Esophagus squamous epithelium (tissue), 5 donors: ENCODE measurements around the gene NECTIN1. TPM values are rescaled to one million over a fixed set of nuclear protein-coding genes. Genes with fewer than 3 reads are reported as not detected.

Experiments
- DNase-seq: peaks from one replicate; lab custom pipeline; 2025; lab: John Stamatoyannopoulos, UW
- H3K27ac ChIP-seq, 4 donors: fragments of 200-600 bp; sonication (generic); one replicate each; pipeline ENCODE4 v1.5.1; 2016 to 2019; ENCODE audit warnings: mild to moderate bottlenecking in 1 of 4
- H3K27me3 ChIP-seq, 4 donors: fragments of 200-600 bp; sonication (generic); 1 replicate in 3 of 4; 2 replicates in 1 of 4; pipeline versions ENCODE4 v1.5.1 to v1.6.0; 2017 to 2021; ENCODE audit warnings: antibody characterized with exemption in 1 of 4
- H3K36me3 ChIP-seq, 3 donors: fragments of 200-600 bp; sonication (generic); one replicate each; pipeline ENCODE4 v1.5.1; 2016 to 2019
- H3K4me1 ChIP-seq, 3 donors: fragments of 200-600 bp; sonication (generic); one replicate each; pipeline ENCODE4 v1.5.1; 2017 to 2019
- H3K4me3 ChIP-seq, 4 donors: fragments of 200-600 bp; sonication (generic); 1 replicate in 3 of 4; 2 replicates in 1 of 4; pipeline ENCODE4 v1.5.1; 2016 to 2019; ENCODE audit warnings: mild to moderate bottlenecking in 2 of 4, moderate library complexity in 1 of 4
- H3K9me3 ChIP-seq, 3 donors: fragments of 200-600 bp; sonication (generic); one replicate each; pipeline ENCODE4 v1.5.1; 2016 to 2019
- POLR2A ChIP-seq, 4 donors: fragments of 450-650 bp; IDR thresholded peaks; one replicate each; pipeline ENCODE4 v1.6.1; 2017; ENCODE audit warnings: antibody characterized with exemption in 4 of 4, mild to moderate bottlenecking in 4 of 4, moderate library complexity in 3 of 4
- WGBS, 2 donors: methylation state at CpG; one replicate each; pipeline ENCODE4 v1.1.5; 2018; 5-methylcytosine and 5-hydroxymethylcytosine counted together
- intact Hi-C: fragments of 100-400 bp; cut with DNase I; formaldehyde crosslinking; loops from one replicate; pipeline ENCODE4 v1.15.0; 2022
- total RNA-seq, 4 donors: library from RNA; depleted of rRNA; stranded (reverse); fragments of >200 nt; gene quantifications; one replicate each; pipeline ENCODE4 v1.1.0, GENCODE V29; 2016
- TF ChIP-seq, protein P1 (sequence below), 6 experiments: fragments of 450-650 bp in 4 of 6; fragments of 200-600 bp in 2 of 6; sonication (generic) in 2 of 6; IDR thresholded peaks; one replicate each; pipeline ENCODE4 v1.5.1; 2016 to 2019; ENCODE audit warnings: antibody characterized with exemption in 6 of 6, mild to moderate bottlenecking in 4 of 6, moderate library complexity in 4 of 6
- donor health status: DM: yes; HTN: yes; CAD: no.

NECTIN1 gene
- total RNA-seq, 4 donors from 2014 or later, result 72.5 to 163 (median 117) TPM

DNA sequence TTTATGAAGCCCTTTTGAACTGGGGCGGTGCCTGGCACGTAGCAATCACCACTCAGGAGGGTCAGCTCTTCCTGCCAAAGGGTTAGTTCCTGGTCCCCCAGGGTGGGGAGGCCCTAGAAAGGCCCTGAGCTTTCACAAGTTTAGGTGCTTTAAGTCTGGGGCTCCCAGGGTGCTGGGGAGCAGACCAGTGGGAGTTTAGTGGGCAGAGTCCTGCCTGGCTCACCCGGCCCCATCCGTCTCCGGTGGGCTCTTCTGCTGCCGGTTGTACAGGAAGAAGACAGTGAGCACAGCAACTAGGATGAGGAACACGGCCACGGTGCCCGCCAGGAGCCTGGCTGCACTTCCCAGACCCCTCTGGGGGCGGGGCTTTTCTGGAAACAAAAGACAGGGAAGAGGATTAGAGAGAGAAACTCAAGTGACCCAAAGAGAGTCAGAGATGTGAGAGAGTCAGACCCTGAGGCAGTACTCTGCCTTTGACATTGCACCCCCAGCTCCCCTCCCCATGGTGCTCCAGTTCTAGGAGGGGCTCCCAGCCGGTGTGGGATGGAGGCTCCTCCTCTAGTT lies 89.3 kb downstream of the NECTIN1 start:
- peaks cover 0 to 5% (median 0%) of the 10 kb centered on the region in 3 donors for H3K4me1 ChIP-seq
- no peaks in the 10 kb centered on the region for H3K36me3 ChIP-seq
- no peaks in the 10 kb centered on the region for H3K9me3 ChIP-seq
- intact Hi-C loops, result loop anchor here (10.0 kb wide), 1 partner anchor 145 kb away; no protein-coding TSS in a partner anchor
- no peak overlapping the region for H3K4me3 ChIP-seq
- no peak overlapping the region for H3K27ac ChIP-seq
- H3K27me3 ChIP-seq, result peaks cover 0 to 28% (median 0%) of the 10 kb centered on the region in 4 donors
- TF ChIP-seq POLR2A (IDR thresholded peaks at IDR 0.05), result no peak
- TF ChIP-seq, protein P1, sequence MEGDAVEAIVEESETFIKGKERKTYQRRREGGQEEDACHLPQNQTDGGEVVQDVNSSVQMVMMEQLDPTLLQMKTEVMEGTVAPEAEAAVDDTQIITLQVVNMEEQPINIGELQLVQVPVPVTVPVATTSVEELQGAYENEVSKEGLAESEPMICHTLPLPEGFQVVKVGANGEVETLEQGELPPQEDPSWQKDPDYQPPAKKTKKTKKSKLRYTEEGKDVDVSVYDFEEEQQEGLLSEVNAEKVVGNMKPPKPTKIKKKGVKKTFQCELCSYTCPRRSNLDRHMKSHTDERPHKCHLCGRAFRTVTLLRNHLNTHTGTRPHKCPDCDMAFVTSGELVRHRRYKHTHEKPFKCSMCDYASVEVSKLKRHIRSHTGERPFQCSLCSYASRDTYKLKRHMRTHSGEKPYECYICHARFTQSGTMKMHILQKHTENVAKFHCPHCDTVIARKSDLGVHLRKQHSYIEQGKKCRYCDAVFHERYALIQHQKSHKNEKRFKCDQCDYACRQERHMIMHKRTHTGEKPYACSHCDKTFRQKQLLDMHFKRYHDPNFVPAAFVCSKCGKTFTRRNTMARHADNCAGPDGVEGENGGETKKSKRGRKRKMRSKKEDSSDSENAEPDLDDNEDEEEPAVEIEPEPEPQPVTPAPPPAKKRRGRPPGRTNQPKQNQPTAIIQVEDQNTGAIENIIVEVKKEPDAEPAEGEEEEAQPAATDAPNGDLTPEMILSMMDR (IDR thresholded peaks at IDR 0.05), result no peak
- DNase-seq, result no peak
- 51 to 83% methylated on average over 2 to 7 of the region's 11 CpGs for WGBS, 2 donors

DNA sequence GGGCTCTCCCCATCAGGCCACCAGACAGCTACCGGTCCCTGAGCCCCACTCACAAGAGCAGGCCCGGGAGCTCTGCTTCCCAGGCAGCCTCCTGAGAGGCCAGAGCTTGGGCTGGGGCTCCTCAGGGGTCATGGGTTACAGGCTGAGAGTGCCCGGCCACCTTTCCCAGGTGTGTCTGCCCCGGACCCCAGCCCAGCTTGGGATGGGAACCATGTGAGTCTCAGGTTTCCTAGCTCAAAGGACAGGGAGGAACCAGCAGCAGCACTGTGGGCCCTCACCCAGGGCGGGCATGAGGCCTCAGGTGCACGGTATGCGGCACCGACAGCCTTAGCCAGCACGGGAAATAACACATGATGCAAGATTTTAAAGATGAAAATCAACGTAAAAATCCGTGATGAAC lies 90.1 kb downstream of the NECTIN1 start:
- H3K4me1 ChIP-seq, result peaks cover 0 to 5% (median 0%) of the 10 kb centered on the region in 3 donors
- TF ChIP-seq, protein P1 (IDR thresholded peaks at IDR 0.05), result no peak
- TF ChIP-seq POLR2A (IDR thresholded peaks at IDR 0.05), result no peak
- DNase-seq, result no peak
- intact Hi-C loops, result loop anchor here (10.0 kb wide), 1 partner anchor 144 kb away; no protein-coding TSS in a partner anchor
- H3K36me3 ChIP-seq, result no peaks in the 10 kb centered on the region
- 80% methylated on average over 5 to 6 of the region's 11 CpGs for WGBS, 2 donors
- peaks cover 0 to 28% (median 0%) of the 10 kb centered on the region in 4 donors for H3K27me3 ChIP-seq
- H3K27ac ChIP-seq, result no peak overlapping the region
- no peaks in the 10 kb centered on the region for H3K9me3 ChIP-seq
- H3K4me3 ChIP-seq, result no peak overlapping the region

DNA sequence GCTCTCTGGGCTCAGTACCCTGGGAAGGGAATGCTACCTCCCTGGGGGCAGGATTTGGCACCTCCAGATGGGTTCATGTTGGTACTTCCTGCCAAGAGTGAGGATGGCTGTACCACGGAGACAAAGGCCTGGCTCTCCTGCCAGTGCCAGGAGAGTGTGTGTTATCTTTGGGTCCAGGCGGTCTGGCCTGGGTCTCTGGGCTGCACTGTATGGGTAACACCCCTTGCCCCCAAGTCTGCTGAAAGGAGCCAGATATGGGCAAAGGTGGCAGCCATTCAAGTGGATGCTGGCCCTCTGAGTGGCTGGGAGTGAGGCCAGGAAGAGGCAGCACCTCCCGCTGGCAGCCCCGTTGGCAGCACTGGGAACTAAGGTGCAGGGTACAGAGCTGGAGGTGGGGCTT lies 91.5 kb downstream of the NECTIN1 start:
- peaks cover 0 to 28% (median 0%) of the 10 kb centered on the region in 4 donors for H3K27me3 ChIP-seq
- 83% methylated on average over 2 of the region's 4 CpGs; no CpG with 5 or more reads in 1 of the 2 donors for WGBS, 2 donors
- H3K9me3 ChIP-seq, result no peaks in the 10 kb centered on the region
- no peak overlapping the region for H3K4me3 ChIP-seq
- no peak overlapping the region for H3K27ac ChIP-seq
- intact Hi-C loops, result loop anchor here (10.0 kb wide), 1 partner anchor 143 kb away; no protein-coding TSS in a partner anchor
- H3K36me3 ChIP-seq, result no peaks in the 10 kb centered on the region
- TF ChIP-seq, protein P1 (IDR thresholded peaks at IDR 0.05), result no peak
- no peak for TF ChIP-seq POLR2A (IDR thresholded peaks at IDR 0.05)
- peaks cover 0 to 5% (median 0%) of the 10 kb centered on the region in 3 donors for H3K4me1 ChIP-seq
- no peak for DNase-seq

DNA sequence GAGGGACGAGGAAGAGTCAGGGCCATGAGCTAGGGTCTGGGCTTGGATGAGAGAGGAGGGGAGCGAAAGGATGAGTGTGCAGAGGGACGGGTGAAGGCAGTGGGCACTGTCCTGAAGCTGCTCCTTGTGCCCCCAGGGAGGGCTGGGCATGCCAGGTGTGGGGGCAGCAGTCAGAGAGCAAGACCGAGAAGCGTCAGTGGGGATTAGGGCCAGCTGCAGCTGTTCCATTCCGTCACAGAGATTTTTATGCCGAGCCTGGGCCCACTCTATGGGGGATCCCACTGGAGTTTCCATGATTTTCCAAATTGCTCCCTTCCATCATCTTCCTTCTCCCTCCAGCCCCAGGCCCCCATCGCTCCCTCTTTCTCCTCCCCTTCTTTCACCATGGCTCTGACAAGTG lies 93.2 kb downstream of the NECTIN1 start:
- H3K27ac ChIP-seq, result no peak overlapping the region
- H3K36me3 ChIP-seq, result no peaks in the 10 kb centered on the region
- 76 to 86% methylated on average over 5 to 7 of the region's 8 CpGs for WGBS, 2 donors
- DNase-seq, result no peak
- intact Hi-C loops, result loop anchor here (10.0 kb wide), 1 partner anchor 141 kb away; no protein-coding TSS in a partner anchor
- H3K4me1 ChIP-seq, result no peaks in the 10 kb centered on the region
- no peaks in the 10 kb centered on the region for H3K9me3 ChIP-seq
- H3K4me3 ChIP-seq, result no peak overlapping the region
- no peak for TF ChIP-seq POLR2A (IDR thresholded peaks at IDR 0.05)
- TF ChIP-seq, protein P1 (IDR thresholded peaks at IDR 0.05), result no peak
- peaks cover 0 to 28% (median 0%) of the 10 kb centered on the region in 4 donors for H3K27me3 ChIP-seq

DNA sequence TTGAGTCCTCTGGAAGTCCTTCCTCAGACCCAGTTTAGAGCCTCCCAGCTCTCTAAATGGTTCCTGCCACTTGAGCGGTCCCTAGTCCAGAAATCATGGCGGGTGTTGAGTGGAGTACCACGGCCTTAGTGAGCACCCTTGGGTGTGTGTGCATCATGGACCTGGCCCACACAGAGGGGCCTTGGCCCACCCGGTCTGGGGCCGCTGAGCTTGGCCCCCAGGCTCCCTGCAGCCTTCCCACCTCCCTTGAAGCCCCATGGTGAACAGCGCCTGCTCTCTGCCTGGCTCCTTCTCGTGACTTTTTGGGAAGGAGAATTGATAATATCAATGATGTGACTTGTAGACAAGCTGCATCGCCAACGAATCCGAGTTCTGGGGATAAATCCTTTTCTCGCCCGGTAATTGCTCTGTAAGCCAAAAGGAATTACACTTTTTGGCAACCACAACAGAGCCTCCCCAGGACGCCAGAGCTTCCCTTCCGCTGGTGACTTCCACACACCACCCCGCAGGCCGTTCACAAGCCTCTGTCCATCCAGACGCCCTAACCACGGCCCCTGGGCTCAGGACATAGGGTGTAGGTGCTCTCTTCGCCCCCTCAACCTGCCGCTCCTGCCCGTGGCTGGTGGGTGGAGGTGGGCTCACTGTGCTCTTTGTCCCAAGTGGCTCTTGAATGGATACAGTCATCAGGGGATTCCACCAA lies 93.8 kb downstream of the NECTIN1 start:
- TF ChIP-seq POLR2A (IDR thresholded peaks at IDR 0.05), result no peak
- TF ChIP-seq, protein P1 (IDR thresholded peaks at IDR 0.05), result no peak
- Histone ChIP-seq H3K9me3 (no peaks in the 10 kb centered on the region), H3K27ac (no peak overlapping the region), H3K36me3 (no peaks in the 10 kb centered on the region), H3K4me1 (no peaks in the 10 kb centered on the region), H3K4me3 (no peak overlapping the region), H3K27me3 (peaks cover 0 to 28% (median 0%) of the 10 kb centered on the region in 4 donors)
- DNase-seq, result no peak
- 81 to 85% methylated on average over 3 to 10 of the region's 21 CpGs for WGBS, 2 donors
- intact Hi-C loops, result loop anchor here (10.0 kb wide), 1 partner anchor 140 kb away; no protein-coding TSS in a partner anchor
